ENCODE results near the gene ATP5IF1. TPM values are rescaled to one million over a fixed set of nuclear protein-coding genes. Genes with fewer than 3 reads are reported as not detected.

Gene ATP5IF1
- total and polyA plus RNA-seq, 9 of the 15 experiments (the other 6 are each of a cell fraction or from before 2014, with no cell fraction given): 292 to 1,422 (median 388) TPM

- no peak for TF ChIP-seq DACH1 (IDR thresholded peaks at IDR 0.05; ENCODE audit: partially characterized antibody)
- peak; percentile 60; the same call in 1 of the 2 replicates for TF ChIP-seq ZNF592 (IDR thresholded peaks at IDR 0.05)
- TF ChIP-seq TCF7 (IDR thresholded peaks at IDR 0.05; ENCODE audit: borderline replicate concordance): no peak
- no peak for TF ChIP-seq RB1 (IDR thresholded peaks at IDR 0.05; ENCODE audit: low read depth)
- TF ChIP-seq SP1 (CRISPR knock-in tag; IDR thresholded peaks at IDR 0.05): no peak
- TF ChIP-seq NCOR1 (IDR thresholded peaks at IDR 0.05): no peak
- TF ChIP-seq ZNF318 (IDR thresholded peaks at IDR 0.05; ENCODE audit: borderline replicate concordance in 1 of 2, low read depth in 1 of 2): peak in 1 of 2 experiments; percentile 48; a peak in 1 of 4 replicates
- no peak for TF ChIP-seq CBX3 (IDR thresholded peaks at IDR 0.05; ENCODE audit: borderline replicate concordance in 1 of 2, low read length in 2 of 2)
- no peak for TF ChIP-seq SOX6 (IDR thresholded peaks at IDR 0.05)
- TF ChIP-seq SMAD4 (CRISPR knock-in tag; conservative IDR thresholded peaks at IDR 0.05): peak; percentile 75
- TF ChIP-seq MAX (CRISPR knock-in tag; IDR thresholded peaks at IDR 0.05): no peak
- no peak for TF ChIP-seq COPS2 (conservative IDR thresholded peaks at IDR 0.05)
- no peak for TF ChIP-seq MCM2 (IDR thresholded peaks at IDR 0.05; ENCODE audit: low read depth)
- TF ChIP-seq ZKSCAN3 (CRISPR knock-in tag; IDR thresholded peaks at IDR 0.05): no peak
- TF ChIP-seq HNRNPUL1 (IDR thresholded peaks at IDR 0.05; ENCODE audit: low read length): no peak
- no peak for TF ChIP-seq ZNF445 (CRISPR knock-in tag; IDR thresholded peaks at IDR 0.05; ENCODE audit: low read depth)
Measured at GRCh38 chr1:28249013-28249865, 13.3 kb downstream of the ATP5IF1 start (continued).

All from K562 (cell line).